ENCODE measurements around the gene EPS15.

- TF ChIP-seq TCF12 (IDR thresholded peaks at IDR 0.05) (no peak), TCF12 (CRISPR knock-in tag; IDR thresholded peaks at IDR 0.05) (no peak), POLR2A (IDR thresholded peaks at IDR 0.05; ENCODE audit: insufficient read depth in 1 of 2, low read depth in 2 of 2, low read length in 2 of 2) (no peak)
Measured at GRCh38 chr1:51435878-51436277, 83.2 kb downstream of the EPS15 start.
